Panc1 (cell line): Measurements from ENCODE around the gene PLPP1. TPM values are rescaled to one million over a fixed set of nuclear protein-coding genes. Genes with fewer than 3 reads are reported as not detected.

Source experiments
- ATAC-seq: fragments of 200-7000 bp; cut with Tn5 transposase; 2 replicates; pipeline ENCODE4 v1.9.1; 2020; ENCODE audit warnings: mild to moderate bottlenecking, moderate library complexity
- BruUV-seq: library from RNA; stranded (reverse); fragments of 400-500 nt; replicated peaks from 2 replicates; lab custom pipeline; 2021; lab: Mats Ljungman, UMichigan
- CTCF ChIA-PET: fragments of 300-600 bp; sonication (Branson Sonifier 250); formaldehyde crosslinking; loops from one replicate; lab custom pipeline; 2022; ENCODE audit warnings: antibody characterized with exemption; lab: Charles Lee
- POLR2A ChIA-PET: fragments of 300-600 bp; sonication (Branson Sonifier 250); formaldehyde crosslinking; loops from one replicate; lab custom pipeline; 2022; ENCODE audit warnings: antibody characterized with exemption; lab: Charles Lee
- DNase-seq: peaks from one replicate; pipeline ENCODE4 v3.0.0-alpha.2; 2010; ENCODE audit warnings: low read depth, low spot score
- H3K27ac ChIP-seq: 2 replicates; pipeline ENCODE4 v1.5.1; 2011; ENCODE audit warnings: mild to moderate bottlenecking, low read length, inconsistent platforms
- H3K27me3 ChIP-seq: fragments of 200-500 bp; sonication (Bioruptor generic); 2 replicates; pipeline ENCODE4 v1.6.0; 2014; ENCODE audit warnings: low read length, inconsistent platforms; ENCODE audit not compliant: control insufficient read depth, insufficient read depth
- H3K36me3 ChIP-seq: fragments of 200-500 bp; sonication (Bioruptor generic); 2 replicates; pipeline ENCODE4 v1.5.1; 2014; ENCODE audit warnings: inconsistent platforms, mild to moderate bottlenecking, low read length, moderate library complexity; ENCODE audit not compliant: control insufficient read depth, insufficient read depth
- H3K4me1 ChIP-seq: 2 replicates; pipeline ENCODE4 v1.5.1; 2011; ENCODE audit warnings: inconsistent platforms, mild to moderate bottlenecking, low read length, moderate library complexity; ENCODE audit not compliant: control insufficient read depth, insufficient read depth
- H3K4me3 ChIP-seq, 2 experiments: 2 replicates each; pipeline ENCODE4 v1.5.1; 2011 to 2012; ENCODE audit warnings: low read depth in 2 of 2, low read length in 2 of 2, mild to moderate bottlenecking in 2 of 2, inconsistent platforms in 1 of 2, moderate library complexity in 1 of 2
- H3K9me3 ChIP-seq: fragments of 200-500 bp; sonication (Bioruptor generic); 2 replicates; pipeline ENCODE4 v1.5.1; 2014; ENCODE audit warnings: low read depth, mild to moderate bottlenecking, inconsistent platforms, low read length, moderate library complexity; ENCODE audit not compliant: control insufficient read depth, insufficient read depth
- POLR2AphosphoS5 ChIP-seq: IDR thresholded peaks from 2 replicates; pipeline ENCODE4 v1.6.1; 2012; ENCODE audit warnings: mild to moderate bottlenecking, low read depth, low read length, moderate library complexity
- REST ChIP-seq, 2 experiments: IDR thresholded peaks; 2 replicates each; pipeline ENCODE4 v1.6.1; 2011 to 2012; ENCODE audit warnings: low read depth in 2 of 2, control low read depth in 1 of 2, low read length in 1 of 2, mild to moderate bottlenecking in 1 of 2, moderate library complexity in 1 of 2; ENCODE audit not compliant: insufficient read depth in 1 of 2
- SIN3A ChIP-seq: IDR thresholded peaks from 2 replicates; pipeline ENCODE4 v1.6.1; 2012; ENCODE audit warnings: low read depth, mild to moderate bottlenecking, low read length, moderate library complexity, borderline replicate concordance; ENCODE audit not compliant: insufficient read depth
- TCF7L2 ChIP-seq: IDR thresholded peaks from 2 replicates; pipeline ENCODE4 v1.6.1; 2011; ENCODE audit warnings: mild to moderate bottlenecking, low read depth, low read length, inconsistent platforms
- in situ Hi-C: cut with HindIII; loops from 2 replicates; pipeline ENCODE4 v1.10.0; 2016; ENCODE audit warnings: low sequenced_read_pairs, low pct_unique_long_range_greater_than_20kb
- intact Hi-C: fragments of 100-400 bp; cut with micrococcal nuclease; formaldehyde crosslinking; loops from one replicate; pipeline ENCODE4 v1.10.0; 2022; ENCODE audit not compliant: unreplicated experiment
- total RNA-seq: library from RNA; stranded (reverse); gene quantifications from one replicate; pipeline ENCODE4 v1.2.1, GENCODE V29; 2021; ENCODE audit not compliant: unreplicated experiment
- TF ChIP-seq, protein P1 (sequence below): fragments of 450-650 bp; IDR thresholded peaks from 2 replicates; pipeline ENCODE4 v1.5.1; 2017; ENCODE audit warnings: mild to moderate bottlenecking

The PLPP1 gene
- total RNA-seq, 1 experiment from 2014 or later = 35.7 TPM

DNA sequence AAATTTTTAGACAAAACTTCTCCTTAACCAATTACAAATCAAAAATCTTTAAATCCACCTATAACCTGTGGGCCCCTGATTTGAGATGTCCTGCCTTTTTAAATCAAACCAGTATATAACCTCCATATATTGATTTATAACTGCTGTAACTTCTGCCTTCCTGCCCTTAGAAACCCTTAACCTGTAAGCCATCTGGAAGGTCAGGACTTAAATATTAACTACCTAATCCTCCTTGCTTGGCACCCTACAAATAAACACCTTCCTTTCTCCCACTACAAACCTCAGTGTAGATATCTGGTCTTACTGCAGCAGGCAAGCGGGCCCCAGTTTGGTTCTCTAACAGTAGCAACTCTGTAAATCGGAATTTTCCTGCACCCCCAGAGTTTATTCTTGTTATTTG, 143.1 kb downstream of the PLPP1 start:
- no TSS peak for BruUV-seq
- ATAC-seq (no peak), DNase-seq (no peak)
- in situ Hi-C loops (no loop called here), intact Hi-C loops (no loop called here)
- Histone ChIP-seq H3K27me3 (no peaks in the 10 kb centered on the region), H3K9me3 (no peaks in the 10 kb centered on the region), H3K4me1 (no peaks in the 10 kb centered on the region), H3K4me3 (no peak overlapping the region), H3K27ac (no peak overlapping the region), H3K36me3 (peaks cover 25% of the 10 kb centered on the region)
- TF ChIP-seq SIN3A = no peak
- TF ChIP-seq, protein P1, sequence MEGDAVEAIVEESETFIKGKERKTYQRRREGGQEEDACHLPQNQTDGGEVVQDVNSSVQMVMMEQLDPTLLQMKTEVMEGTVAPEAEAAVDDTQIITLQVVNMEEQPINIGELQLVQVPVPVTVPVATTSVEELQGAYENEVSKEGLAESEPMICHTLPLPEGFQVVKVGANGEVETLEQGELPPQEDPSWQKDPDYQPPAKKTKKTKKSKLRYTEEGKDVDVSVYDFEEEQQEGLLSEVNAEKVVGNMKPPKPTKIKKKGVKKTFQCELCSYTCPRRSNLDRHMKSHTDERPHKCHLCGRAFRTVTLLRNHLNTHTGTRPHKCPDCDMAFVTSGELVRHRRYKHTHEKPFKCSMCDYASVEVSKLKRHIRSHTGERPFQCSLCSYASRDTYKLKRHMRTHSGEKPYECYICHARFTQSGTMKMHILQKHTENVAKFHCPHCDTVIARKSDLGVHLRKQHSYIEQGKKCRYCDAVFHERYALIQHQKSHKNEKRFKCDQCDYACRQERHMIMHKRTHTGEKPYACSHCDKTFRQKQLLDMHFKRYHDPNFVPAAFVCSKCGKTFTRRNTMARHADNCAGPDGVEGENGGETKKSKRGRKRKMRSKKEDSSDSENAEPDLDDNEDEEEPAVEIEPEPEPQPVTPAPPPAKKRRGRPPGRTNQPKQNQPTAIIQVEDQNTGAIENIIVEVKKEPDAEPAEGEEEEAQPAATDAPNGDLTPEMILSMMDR = no peak
- no peak for TF ChIP-seq TCF7L2
- POLR2A ChIA-PET = no interaction called here
- CTCF ChIA-PET = no interaction called here

DNA sequence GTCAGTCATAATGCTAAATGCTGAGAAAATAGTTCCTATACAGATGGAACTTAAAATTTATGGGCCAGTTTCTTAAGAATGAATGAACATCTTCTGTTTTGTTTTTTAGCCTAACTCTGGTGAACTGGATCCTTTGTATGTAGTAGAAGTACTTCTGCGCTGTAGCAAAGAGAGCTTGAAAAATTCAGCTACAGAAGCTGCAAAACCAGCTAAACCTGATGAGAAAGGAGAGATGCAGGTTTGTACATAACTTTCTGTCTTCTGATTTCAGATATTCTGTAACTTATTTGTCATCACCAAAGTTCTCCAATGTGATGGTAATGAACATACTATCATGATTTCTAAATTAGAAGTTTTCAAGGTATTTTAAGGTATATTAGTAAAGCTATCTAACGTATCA, 146.9 kb downstream of the PLPP1 start:
- Histone ChIP-seq H3K27me3 (no peaks in the 10 kb centered on the region), H3K4me3 (no peak overlapping the region), H3K9me3 (no peaks in the 10 kb centered on the region), H3K27ac (no peak overlapping the region), H3K36me3 (peaks cover 26% of the 10 kb centered on the region), H3K4me1 (no peaks in the 10 kb centered on the region)
- ChIA-PET CTCF (no interaction called here), POLR2A (no interaction called here)
- TF ChIP-seq REST (IDR thresholded peaks at IDR 0.05; ENCODE audit: insufficient read depth in 1 of 2, low read depth in 2 of 2, low read length in 1 of 2) (no peak), SIN3A (no peak), POLR2AphosphoS5 (no peak)
- ATAC-seq = no peak
- BruUV-seq = no TSS peak
- no peak for DNase-seq
- in situ Hi-C loops (no loop called here), intact Hi-C loops (no loop called here)

- no peak overlapping the region for H3K4me3 ChIP-seq
- ATAC-seq (no peak), DNase-seq (no peak)
- H3K27me3 ChIP-seq = no peaks in the 10 kb centered on the region
- intact Hi-C loops = no loop called here
- no peak overlapping the region for H3K27ac ChIP-seq
- ChIA-PET CTCF (no interaction called here), POLR2A (no interaction called here)
- no peak for TF ChIP-seq TCF7L2
- no peak for TF ChIP-seq POLR2AphosphoS5
- no peak for TF ChIP-seq SIN3A
- TF ChIP-seq, protein P1 = no peak
- TF ChIP-seq REST (IDR thresholded peaks at IDR 0.05; ENCODE audit: insufficient read depth in 1 of 2, low read depth in 2 of 2, low read length in 1 of 2) = no peak
- no peaks in the 10 kb centered on the region for H3K9me3 ChIP-seq
- peaks cover 26% of the 10 kb centered on the region for H3K36me3 ChIP-seq
- BruUV-seq = no TSS peak
- no peaks in the 10 kb centered on the region for H3K4me1 ChIP-seq
- in situ Hi-C loops = no loop called here
Observed at GRCh38 chr5:55386356-55386755, 148.4 kb downstream of the PLPP1 start.
